Measurements from ENCODE around the gene DNM3.

The DNM3 gene

GRCh38 chr1:172351754-172352161 is 510.5 kb downstream of the DNM3 start:
- H3K27ac ChIP-seq (ENCODE audit: extremely low read depth, low read depth, low read length) = no peak overlapping the region
- ChIA-PET CTCF (no interaction called here), POLR2A (no interaction called here)
- no peaks in the 10 kb centered on the region for H3K36me3 ChIP-seq (ENCODE audit: control insufficient read depth in 2 of 2, insufficient read depth in 1 of 2, low read length in 2 of 2)
- TF ChIP-seq ZNF768 (tag by site-specific recombination; IDR thresholded peaks at IDR 0.05) (no peak), ZNF660 (tag by site-specific recombination; IDR thresholded peaks at IDR 0.05) (no peak), ZNF621 (tag by site-specific recombination; IDR thresholded peaks at IDR 0.05) (no peak), ZNF155 (tag by site-specific recombination; IDR thresholded peaks at IDR 0.05) (no peak), ZNF169 (tag by site-specific recombination; IDR thresholded peaks at IDR 0.05) (no peak), KLF8 (tag by site-specific recombination; IDR thresholded peaks at IDR 0.05) (no peak), PRDM4 (tag by site-specific recombination; IDR thresholded peaks at IDR 0.05) (no peak), ZNF645 (tag by site-specific recombination; IDR thresholded peaks at IDR 0.05) (no peak), ZNF558 (tag by site-specific recombination; IDR thresholded peaks at IDR 0.05) (no peak), ZNF394 (tag by site-specific recombination; IDR thresholded peaks at IDR 0.05; ENCODE audit: borderline replicate concordance) (no peak), ZNF266 (tag by site-specific recombination; IDR thresholded peaks at IDR 0.05; ENCODE audit: low read depth) (no peak), ZFP37 (tag by site-specific recombination; IDR thresholded peaks at IDR 0.05) (no peak), REST (tag by site-specific recombination; IDR thresholded peaks at IDR 0.05) (no peak), PRDM1 (tag by site-specific recombination; IDR thresholded peaks at IDR 0.05) (no peak), KLF17 (tag by site-specific recombination; IDR thresholded peaks at IDR 0.05) (no peak), ZNF354C (tag by site-specific recombination; IDR thresholded peaks at IDR 0.05; ENCODE audit: borderline replicate concordance, low read depth) (no peak), ZNF239 (tag by site-specific recombination; IDR thresholded peaks at IDR 0.05) (no peak), GLI2 (tag by site-specific recombination; IDR thresholded peaks at IDR 0.05; ENCODE audit: borderline replicate concordance, low read depth) (no peak), ZNF530 (tag by site-specific recombination; IDR thresholded peaks at IDR 0.05; ENCODE audit: low read depth) (no peak)
- no peak overlapping the region for H3K4me3 ChIP-seq (ENCODE audit: low read depth, low read length)
- peaks cover 4% of the 10 kb centered on the region; the same call in 1 of the 2 replicates for H3K9me3 ChIP-seq (ENCODE audit: control insufficient read depth, insufficient read depth, low read depth, low read length)
- no peaks in the 10 kb centered on the region for H3K4me1 ChIP-seq (ENCODE audit: control insufficient read depth, insufficient read depth, low read length)
